Heart left ventricle (tissue), 16 donors: ENCODE measurements around the gene KRTAP4-11. TPM values are rescaled to one million over a fixed set of nuclear protein-coding genes. Genes with fewer than 3 reads are reported as not detected.
"Not testable (repeated sequence)": the region's sequence is repeated elsewhere in the genome, so short reads cannot be mapped to it uniquely, and the experiment has no call there.

Source experiments
- ATAC-seq, 4 donors: fragments of 200-7000 bp; cut with Tn5 transposase; one replicate each; pipeline ENCODE4 v1.9.1; 2020 to 2022; ENCODE audit warnings: moderate library complexity in 4 of 4, mild to moderate bottlenecking in 3 of 4, moderate number of reproducible peaks in 1 of 4
- DNase-seq, 5 donors: peaks; one replicate each; pipeline ENCODE4 v3.0.0-alpha.2; 2020
- H3K27ac ChIP-seq, 12 donors: fragments of 200-600 bp; sonication (generic) in 4 of 12; one replicate each; pipeline versions ENCODE4 v1.5.0 to v1.8.0; 2016 to 2022; ENCODE audit warnings: mild to moderate bottlenecking in 2 of 12
- H3K27me3 ChIP-seq, 9 donors: fragments of 200-600 bp; sonication (generic) in 2 of 9; one replicate each; pipeline versions ENCODE4 v1.5.1 to v1.8.0; 2016 to 2022; ENCODE audit warnings: mild to moderate bottlenecking in 3 of 9
- H3K36me3 ChIP-seq, 9 donors: fragments of 200-600 bp; sonication (generic) in 2 of 9; one replicate each; pipeline versions ENCODE4 v1.5.0 to v1.8.0; 2018 to 2022; ENCODE audit warnings: mild to moderate bottlenecking in 2 of 9
- H3K4me1 ChIP-seq, 12 donors: fragments of 200-600 bp; sonication (generic) in 4 of 12; one replicate each; pipeline versions ENCODE4 v1.5.0 to v1.8.0; 2016 to 2022; ENCODE audit warnings: mild to moderate bottlenecking in 3 of 12
- H3K4me3 ChIP-seq, 12 donors: fragments of 200-600 bp; sonication (generic) in 4 of 12; one replicate each; pipeline versions ENCODE4 v1.5.0 to v1.8.0; 2017 to 2022; ENCODE audit warnings: mild to moderate bottlenecking in 9 of 12, moderate library complexity in 4 of 12
- H3K9me3 ChIP-seq, 12 donors: fragments of 200-600 bp; sonication (generic) in 4 of 12; one replicate each; pipeline versions ENCODE4 v1.5.0 to v1.8.0; 2016 to 2022; ENCODE audit warnings: mild to moderate bottlenecking in 1 of 12
- POLR2A ChIP-seq, 2 donors: fragments of 450-650 bp; IDR thresholded peaks; one replicate each; pipeline ENCODE4 v1.6.1; 2017; ENCODE audit warnings: antibody characterized with exemption in 2 of 2, mild to moderate bottlenecking in 2 of 2, moderate library complexity in 2 of 2
- WGBS, 4 donors: extraction: QIAGEN DNeasy Blood & Tissue Kit in 2 of 4; methylation state at CpG; one replicate each; pipeline versions ENCODE4 v1.1.5 to v1.1.7; 2013 to 2018; 5-methylcytosine and 5-hydroxymethylcytosine counted together
- intact Hi-C, 10 donors: fragments of 100-400 bp; cut with DNase I; formaldehyde crosslinking; loops; one replicate each; pipeline versions ENCODE4 v1.11.1 to v1.14.2; 2022
- polyA plus RNA-seq, 2 donors: library from polyadenylated mRNA; stranded (reverse); fragments of 200-250 nt; gene quantifications; one replicate each; pipeline ENCODE4 v1.2.3, GENCODE V29; 2013
- total RNA-seq, 9 donors: library from RNA; depleted of rRNA in 2 of 9; stranded (reverse); fragments of >200 nt in 2 of 9; fragmentation: NEBNext Ultra II Directional in 3 of 9; extraction: Animal tissue kit (Norgen Biotek cat#: 25700) in 3 of 9; gene quantifications; one replicate each; pipeline versions ENCODE4 v1.1.0 to v1.2.4, GENCODE V29; 2016 to 2023
- TF ChIP-seq, protein P1 (sequence below), 12 donors: fragments of 200-600 bp; sonication (generic) in 4 of 12; IDR thresholded peaks; one replicate each; pipeline versions ENCODE4 v1.5.0 to v1.8.0; 2018 to 2022; ENCODE audit warnings: antibody characterized with exemption in 12 of 12, mild to moderate bottlenecking in 5 of 12
- donor health status: ischemic (EF 13 %, LVEDD 7.1; RV severe dilation, severe dysfunction).
- donor health status: healthy with polysubstance abuse.
- donor health status: DM: no; HTN: yes; CAD: no.
- donor health status: DM: no; HTN: no; CAD: no.
- donor health status: ischemic (EF 25% LVEDD 6.9; RV normal size, moderate dysfunction).
- donor health status: ischemic (EF 25% LVEDD 5.7; RV mildly dilated, moderate dysfunction).
- donor health status: healthy.
- donor health status: DM: yes; HTN: yes; CAD: no.
- donor health status: ischemic (EF 35%, LVEDD 5.7; RV mildly dilated, moderate dysfunction).
- donor health status: nonischemic (EF 11% LVEDD 7.7; RV severe dilation, severe dysfunction).
- donor health status: DM: yes; HTN: yes; CAD: no.
- donor health status: PGD.
- donor health status: ischemic (EF 29% LVEDD 5.4; RV normal size, mild dysfunction).
- donor health status: nonischemic (EF 23%, LVEDD 6.1; RV moderate dilation, normal function).

The KRTAP4-11 gene
- total and polyA plus RNA-seq, 11 donors, result not detected

DNA sequence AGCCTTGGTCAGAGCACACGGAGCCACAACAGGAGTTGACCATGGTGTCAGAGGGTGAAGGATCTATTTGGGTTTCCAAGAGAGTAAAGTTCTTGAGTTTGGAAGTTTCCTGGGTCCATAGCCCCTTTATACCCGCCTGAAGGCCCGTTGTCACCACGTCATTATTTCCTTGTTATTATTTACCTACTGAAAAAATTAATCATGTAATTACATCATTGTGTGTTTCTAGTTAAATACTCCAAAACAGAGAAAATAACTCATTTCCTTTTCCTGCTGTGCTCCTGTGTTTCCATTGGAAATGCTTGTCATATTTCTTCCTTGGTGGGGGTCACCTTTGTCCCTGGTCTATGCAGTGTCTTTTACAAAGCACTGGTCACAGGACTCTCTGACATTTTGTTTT is 20.1 kb downstream of the KRTAP4-11 start, which contains the start of gene KRTAP4-8:
Gene KRTAP4-8, minus strand, starts transcription at position 101 of the 400 bp plus-strand sequence. Its CDS starts 58 bp downstream, at position 43.
- intact Hi-C loops, result no loop called here
- Histone ChIP-seq H3K4me1 (no peaks in the 10 kb centered on the region), H3K27ac (no peak within 1 kb of the TSS), H3K9me3 (peaks cover 0 to 2% (median 0%) of the 10 kb centered on the region in 12 donors), H3K27me3 (peaks cover 0 to 11% (median 3%) of the 10 kb centered on the region in 9 donors), H3K4me3 (no peak within 1 kb of the TSS), H3K36me3 (no peaks in the 10 kb centered on the region)
- DNase-seq (no peak), ATAC-seq (no peak)
- 57 to 69% (median 65%) methylated on average over 4 of the region's 4 CpGs for WGBS, 4 donors
- no peak for TF ChIP-seq POLR2A (IDR thresholded peaks at IDR 0.05)
- TF ChIP-seq, protein P1, sequence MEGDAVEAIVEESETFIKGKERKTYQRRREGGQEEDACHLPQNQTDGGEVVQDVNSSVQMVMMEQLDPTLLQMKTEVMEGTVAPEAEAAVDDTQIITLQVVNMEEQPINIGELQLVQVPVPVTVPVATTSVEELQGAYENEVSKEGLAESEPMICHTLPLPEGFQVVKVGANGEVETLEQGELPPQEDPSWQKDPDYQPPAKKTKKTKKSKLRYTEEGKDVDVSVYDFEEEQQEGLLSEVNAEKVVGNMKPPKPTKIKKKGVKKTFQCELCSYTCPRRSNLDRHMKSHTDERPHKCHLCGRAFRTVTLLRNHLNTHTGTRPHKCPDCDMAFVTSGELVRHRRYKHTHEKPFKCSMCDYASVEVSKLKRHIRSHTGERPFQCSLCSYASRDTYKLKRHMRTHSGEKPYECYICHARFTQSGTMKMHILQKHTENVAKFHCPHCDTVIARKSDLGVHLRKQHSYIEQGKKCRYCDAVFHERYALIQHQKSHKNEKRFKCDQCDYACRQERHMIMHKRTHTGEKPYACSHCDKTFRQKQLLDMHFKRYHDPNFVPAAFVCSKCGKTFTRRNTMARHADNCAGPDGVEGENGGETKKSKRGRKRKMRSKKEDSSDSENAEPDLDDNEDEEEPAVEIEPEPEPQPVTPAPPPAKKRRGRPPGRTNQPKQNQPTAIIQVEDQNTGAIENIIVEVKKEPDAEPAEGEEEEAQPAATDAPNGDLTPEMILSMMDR (IDR thresholded peaks at IDR 0.05), result no peak

DNA sequence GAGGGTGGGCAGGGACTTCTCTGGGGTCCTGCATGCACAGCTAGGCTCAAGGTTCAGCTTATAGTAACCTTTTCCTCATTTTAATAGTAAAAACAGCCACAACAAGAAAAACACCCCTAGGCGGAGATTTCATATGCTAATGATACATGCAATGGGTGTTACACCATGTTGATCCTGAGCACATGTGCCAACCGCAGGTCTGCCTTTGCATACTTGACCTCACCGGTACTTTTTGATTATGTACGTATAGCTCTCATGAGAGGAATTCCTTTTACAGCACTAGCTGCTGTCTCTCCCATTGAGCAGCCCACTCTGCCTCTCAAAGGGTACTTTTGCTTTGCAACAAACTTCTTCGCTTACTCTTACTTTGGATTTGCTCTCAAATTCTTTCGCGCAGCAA is 22.1 kb downstream of the KRTAP4-11 start:
- Histone ChIP-seq H3K4me3 (no peak overlapping the region), H3K27me3 (peaks cover 0 to 11% (median 3%) of the 10 kb centered on the region in 9 donors), H3K36me3 (no peaks in the 10 kb centered on the region), H3K27ac (no peak overlapping the region), H3K4me1 (no peaks in the 10 kb centered on the region), H3K9me3 (peaks cover 0 to 5% (median 0%) of the 10 kb centered on the region in 12 donors)
- intact Hi-C loops, result no loop called here
- DNase-seq, result no peak
- WGBS, 4 donors, result 80 to 85% (median 81%) methylated on average over 7 of the region's 7 CpGs
- no peak for ATAC-seq
- TF ChIP-seq POLR2A (IDR thresholded peaks at IDR 0.05), result no peak
- TF ChIP-seq, protein P1 (IDR thresholded peaks at IDR 0.05), result no peak

DNA sequence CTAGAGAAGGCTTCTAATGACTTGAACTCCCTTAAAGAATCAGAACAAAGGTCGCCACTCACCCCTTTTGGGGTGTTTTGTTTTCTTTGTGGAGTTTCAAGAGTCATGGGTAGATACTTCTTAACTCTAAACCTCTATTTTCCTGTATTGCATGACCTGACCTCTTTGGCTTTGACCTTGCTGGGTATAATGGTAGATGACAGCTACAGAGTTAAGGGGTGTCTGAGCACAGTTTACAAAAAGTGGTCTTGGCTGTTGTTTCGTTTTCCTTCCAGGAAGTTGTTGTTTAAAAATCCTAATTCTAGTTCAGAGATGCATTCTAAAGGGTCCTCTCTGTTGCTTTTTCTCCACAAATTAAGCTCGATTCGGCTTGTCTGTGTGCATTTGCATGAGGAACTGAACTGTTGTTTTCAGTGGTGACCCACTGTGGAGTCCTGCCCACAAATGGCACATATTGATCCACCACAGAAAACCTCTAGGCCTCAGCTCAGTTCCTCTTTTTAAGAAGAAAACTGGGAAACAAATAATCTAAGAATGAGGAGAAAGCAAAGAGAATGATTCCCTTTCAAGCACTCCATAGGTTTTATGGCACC is 29.3 kb downstream of the KRTAP4-11 start:
- H3K27ac ChIP-seq, H3K4me1 ChIP-seq, H3K4me3 ChIP-seq, H3K9me3 ChIP-seq, ATAC-seq, H3K36me3 ChIP-seq, DNase-seq, H3K27me3 ChIP-seq, intact Hi-C loops: not testable (repeated sequence)
- 42 to 60% (median 56%) methylated on average over 4 of the region's 4 CpGs for WGBS, 4 donors

DNA sequence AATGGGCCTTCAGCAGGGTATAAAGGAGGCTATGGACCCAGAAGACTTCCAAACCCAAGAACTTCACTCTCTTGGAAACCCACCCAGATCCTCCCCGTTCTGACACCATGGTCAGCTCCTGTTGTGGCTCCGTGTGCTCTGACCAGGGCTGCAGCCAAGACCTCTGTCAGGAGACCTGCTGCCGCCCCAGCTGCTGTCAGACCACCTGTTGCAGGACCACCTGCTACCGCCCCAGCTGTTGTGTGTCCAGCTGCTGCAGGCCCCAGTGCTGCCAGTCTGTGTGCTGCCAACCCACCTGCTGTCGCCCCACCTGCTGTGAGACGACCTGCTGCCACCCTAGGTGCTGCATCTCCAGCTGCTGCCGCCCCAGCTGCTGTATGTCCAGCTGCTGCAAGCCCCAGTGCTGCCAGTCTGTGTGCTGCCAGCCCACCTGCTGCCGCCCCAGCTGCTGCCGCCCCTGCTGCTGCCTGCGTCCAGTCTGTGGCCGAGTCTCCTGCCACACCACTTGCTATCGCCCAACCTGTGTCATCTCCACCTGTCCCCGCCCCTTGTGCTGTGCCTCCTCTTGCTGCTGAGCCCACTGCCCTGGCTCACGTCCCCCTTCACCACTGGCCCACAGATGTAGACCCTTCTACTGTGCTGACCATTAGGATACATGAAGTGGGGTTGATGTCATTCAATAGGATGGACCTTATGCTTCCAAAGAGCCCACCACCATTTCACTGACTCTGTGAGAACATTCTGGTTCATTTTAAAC is 33.9 kb downstream of the KRTAP4-11 start, which contains the start of gene KRTAP4-7:
Gene KRTAP4-7, plus strand, starts transcription at position 51 of the 757 bp plus-strand sequence. Its CDS starts 57 bp downstream, at position 108.
- H3K36me3 ChIP-seq, H3K27ac ChIP-seq, H3K4me3 ChIP-seq, DNase-seq, H3K9me3 ChIP-seq, ATAC-seq, H3K4me1 ChIP-seq, intact Hi-C loops, H3K27me3 ChIP-seq: not testable (repeated sequence)
- 47 to 79% (median 69%) methylated on average over 6 to 14 of the region's 14 CpGs for WGBS, 4 donors

DNA sequence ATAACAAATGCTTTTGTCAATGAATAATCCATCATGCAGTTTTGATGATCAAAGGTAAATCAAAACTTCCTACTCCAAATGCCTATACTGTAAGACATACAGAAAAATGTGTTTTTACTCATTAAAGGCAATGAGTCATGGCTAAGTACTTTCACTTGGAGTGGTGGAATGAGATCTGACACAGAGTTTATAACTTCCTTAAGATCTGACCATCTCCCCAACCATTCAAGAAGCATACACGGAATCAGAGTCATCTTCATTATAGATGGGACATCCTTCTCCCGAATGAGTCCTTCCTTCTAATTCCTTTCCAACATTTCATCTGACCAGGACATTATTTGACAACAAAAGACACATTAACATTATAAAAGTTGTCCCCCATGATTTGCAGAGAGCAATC is 34.7 kb downstream of the KRTAP4-11 start:
- DNase-seq, intact Hi-C loops: not testable (repeated sequence)
- WGBS, 4 donors, result 71 to 90% (median 74%) methylated on average over 2 of the region's 2 CpGs

More for the DNA sequence above, 34.7 kb downstream of the KRTAP4-11 start:
- ATAC-seq, H3K27ac ChIP-seq, H3K27me3 ChIP-seq, H3K36me3 ChIP-seq, H3K4me1 ChIP-seq, H3K9me3 ChIP-seq, H3K4me3 ChIP-seq: not testable (repeated sequence)
